Breast epithelium (tissue), 4 donors: ENCODE measurements around the gene CTNNAL1. TPM values are rescaled to one million over a fixed set of nuclear protein-coding genes. Genes with fewer than 3 reads are reported as not detected.

Experiments used
- DNase-seq, 2 donors: peaks; one replicate each; pipeline ENCODE4 v3.0.0-alpha.2; 2019; ENCODE audit warnings: low spot score in 2 of 2
- H3K27ac ChIP-seq, 2 donors: fragments of 200-600 bp; sonication (generic) in 1 of 2; one replicate each; pipeline ENCODE4 v1.5.1; 2016 to 2019; ENCODE audit warnings: mild to moderate bottlenecking in 1 of 2
- H3K27me3 ChIP-seq, 2 donors: fragments of 200-600 bp; sonication (generic) in 1 of 2; one replicate each; pipeline versions ENCODE4 v1.5.1 to v1.6.0; 2017 to 2019; ENCODE audit warnings: control low read depth in 1 of 2, mild to moderate bottlenecking in 1 of 2
- H3K36me3 ChIP-seq: fragments of 200-600 bp; one replicate; pipeline ENCODE4 v1.5.1; 2019
- H3K4me1 ChIP-seq, 2 donors: fragments of 200-600 bp; sonication (generic); one replicate each; pipeline ENCODE4 v1.5.1; 2016 to 2019; ENCODE audit warnings: control low read depth in 1 of 2
- H3K4me3 ChIP-seq, 3 donors: fragments of 200-600 bp; sonication (generic); 1 replicate in 2 of 3; 2 replicates in 1 of 3; pipeline ENCODE4 v1.5.1; 2016 to 2019; ENCODE audit warnings: mild to moderate bottlenecking in 3 of 3, moderate library complexity in 2 of 3
- H3K9me3 ChIP-seq, 2 donors: fragments of 200-600 bp; sonication (generic) in 1 of 2; one replicate each; pipeline ENCODE4 v1.5.1; 2016 to 2019; ENCODE audit warnings: control low read depth in 1 of 2
- POLR2A ChIP-seq: fragments of 450-650 bp; IDR thresholded peaks from one replicate; pipeline ENCODE4 v1.6.1; 2016; ENCODE audit warnings: antibody characterized with exemption, mild to moderate bottlenecking, moderate library complexity
- POLR2AphosphoS5 ChIP-seq, 3 donors: sonication (generic); formaldehyde crosslinking; IDR thresholded peaks; one replicate each; pipeline ENCODE4 v1.6.1; 2017; ENCODE audit warnings: antibody characterized with exemption in 3 of 3
- intact Hi-C: fragments of 100-400 bp; cut with DNase I; formaldehyde crosslinking; loops from one replicate; pipeline ENCODE4 v1.15.1; 2023; ENCODE audit warnings: low total_unique reads
- total RNA-seq, 3 donors: library from RNA; depleted of rRNA; stranded (reverse); fragments of >200 nt; gene quantifications; one replicate each; pipeline ENCODE4 v1.1.0, GENCODE V29; 2016
- TF ChIP-seq, protein P1 (sequence below), 3 donors: fragments of 450-650 bp; IDR thresholded peaks; one replicate each; pipeline ENCODE4 v1.5.1; 2016 to 2017; ENCODE audit warnings: antibody characterized with exemption in 3 of 3, mild to moderate bottlenecking in 3 of 3, moderate library complexity in 3 of 3

The CTNNAL1 gene
- total RNA-seq, 3 donors from 2014 or later, result 25.0 to 29.2 (median 25.6) TPM

DNA sequence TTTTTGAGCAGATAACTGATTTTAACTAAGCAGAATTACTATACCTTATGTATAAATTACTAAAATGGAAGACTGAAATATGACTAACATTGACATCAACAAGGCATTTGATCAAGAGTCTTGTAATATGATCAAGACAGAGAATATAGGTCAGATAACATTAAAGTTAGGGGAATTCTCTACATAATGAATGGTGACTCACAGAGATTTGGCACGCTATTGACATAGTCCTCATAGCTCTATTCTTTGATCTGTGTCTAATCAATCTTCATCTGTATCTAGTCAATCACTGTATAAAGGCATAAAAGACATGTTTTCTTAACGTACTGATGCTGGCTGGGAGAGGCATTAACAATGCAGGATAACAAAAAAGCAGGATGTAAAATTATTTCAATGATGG is 61.7 kb downstream of the CTNNAL1 start:
- Histone ChIP-seq H3K36me3 (no peaks in the 10 kb centered on the region), H3K4me3 (no peak overlapping the region), H3K9me3 (no peaks in the 10 kb centered on the region), H3K4me1 (no peaks in the 10 kb centered on the region), H3K27ac (no peak overlapping the region), H3K27me3 (no peaks in the 10 kb centered on the region)
- TF ChIP-seq POLR2A (no peak), POLR2AphosphoS5 (IDR thresholded peaks at IDR 0.05) (no peak)
- TF ChIP-seq, protein P1, sequence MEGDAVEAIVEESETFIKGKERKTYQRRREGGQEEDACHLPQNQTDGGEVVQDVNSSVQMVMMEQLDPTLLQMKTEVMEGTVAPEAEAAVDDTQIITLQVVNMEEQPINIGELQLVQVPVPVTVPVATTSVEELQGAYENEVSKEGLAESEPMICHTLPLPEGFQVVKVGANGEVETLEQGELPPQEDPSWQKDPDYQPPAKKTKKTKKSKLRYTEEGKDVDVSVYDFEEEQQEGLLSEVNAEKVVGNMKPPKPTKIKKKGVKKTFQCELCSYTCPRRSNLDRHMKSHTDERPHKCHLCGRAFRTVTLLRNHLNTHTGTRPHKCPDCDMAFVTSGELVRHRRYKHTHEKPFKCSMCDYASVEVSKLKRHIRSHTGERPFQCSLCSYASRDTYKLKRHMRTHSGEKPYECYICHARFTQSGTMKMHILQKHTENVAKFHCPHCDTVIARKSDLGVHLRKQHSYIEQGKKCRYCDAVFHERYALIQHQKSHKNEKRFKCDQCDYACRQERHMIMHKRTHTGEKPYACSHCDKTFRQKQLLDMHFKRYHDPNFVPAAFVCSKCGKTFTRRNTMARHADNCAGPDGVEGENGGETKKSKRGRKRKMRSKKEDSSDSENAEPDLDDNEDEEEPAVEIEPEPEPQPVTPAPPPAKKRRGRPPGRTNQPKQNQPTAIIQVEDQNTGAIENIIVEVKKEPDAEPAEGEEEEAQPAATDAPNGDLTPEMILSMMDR (IDR thresholded peaks at IDR 0.05), result no peak
- no peak for DNase-seq
- intact Hi-C loops, result no loop called here

DNA sequence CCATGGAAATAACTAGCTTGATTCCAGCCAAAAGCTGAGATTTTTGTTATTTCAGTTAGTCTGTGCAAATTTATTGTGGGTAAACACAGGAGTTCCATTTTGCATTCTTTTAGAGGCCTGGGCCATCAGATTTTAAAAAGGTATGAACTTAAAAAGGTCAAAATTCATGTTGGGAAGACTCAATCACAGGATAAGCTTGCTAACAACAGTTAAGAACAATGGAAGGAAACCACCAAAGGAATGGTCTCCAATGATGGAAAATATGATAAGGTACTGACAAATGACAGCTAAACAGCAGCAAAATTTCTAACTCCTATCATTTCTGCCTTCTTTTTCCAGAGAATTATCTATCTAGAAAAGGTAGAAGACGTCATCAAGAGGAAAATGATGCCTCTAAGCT is 63.1 kb downstream of the CTNNAL1 start:
- no peak for DNase-seq
- H3K4me1 ChIP-seq, result no peaks in the 10 kb centered on the region
- no peaks in the 10 kb centered on the region for H3K36me3 ChIP-seq
- H3K27ac ChIP-seq, result no peak overlapping the region
- no peak overlapping the region for H3K4me3 ChIP-seq
- no peaks in the 10 kb centered on the region for H3K27me3 ChIP-seq
- intact Hi-C loops, result no loop called here
- no peaks in the 10 kb centered on the region for H3K9me3 ChIP-seq
- no peak for TF ChIP-seq POLR2A
- TF ChIP-seq, protein P1 (IDR thresholded peaks at IDR 0.05), result no peak
- TF ChIP-seq POLR2AphosphoS5 (IDR thresholded peaks at IDR 0.05), result no peak

DNA sequence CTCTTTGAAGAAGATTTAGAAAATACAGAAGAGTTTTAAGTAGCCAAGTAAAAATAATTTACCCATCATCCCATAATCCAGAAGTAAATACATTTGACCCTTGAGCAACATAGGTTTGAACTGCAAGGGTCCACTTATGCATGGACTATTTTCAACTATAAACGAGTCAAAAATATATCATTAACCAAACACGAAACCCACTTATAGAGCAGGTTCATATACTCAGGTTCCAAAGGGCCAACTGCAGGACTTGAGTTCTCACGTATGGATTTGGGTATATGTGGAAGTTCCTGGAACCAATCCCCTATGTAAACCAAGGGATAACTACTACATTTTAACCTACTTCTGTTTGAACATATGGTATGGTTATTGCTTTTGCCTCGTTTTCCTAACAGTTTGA is 73.3 kb downstream of the CTNNAL1 start:
- TF ChIP-seq POLR2AphosphoS5 (IDR thresholded peaks at IDR 0.05) (no peak), POLR2A (no peak)
- TF ChIP-seq, protein P1 (IDR thresholded peaks at IDR 0.05), result no peak
- no peak for DNase-seq
- H3K27me3 ChIP-seq, result no peaks in the 10 kb centered on the region
- no peak overlapping the region for H3K4me3 ChIP-seq
- H3K4me1 ChIP-seq, result no peaks in the 10 kb centered on the region
- no peaks in the 10 kb centered on the region for H3K36me3 ChIP-seq
- no peaks in the 10 kb centered on the region for H3K9me3 ChIP-seq
- intact Hi-C loops, result no loop called here
- no peak overlapping the region for H3K27ac ChIP-seq

DNA sequence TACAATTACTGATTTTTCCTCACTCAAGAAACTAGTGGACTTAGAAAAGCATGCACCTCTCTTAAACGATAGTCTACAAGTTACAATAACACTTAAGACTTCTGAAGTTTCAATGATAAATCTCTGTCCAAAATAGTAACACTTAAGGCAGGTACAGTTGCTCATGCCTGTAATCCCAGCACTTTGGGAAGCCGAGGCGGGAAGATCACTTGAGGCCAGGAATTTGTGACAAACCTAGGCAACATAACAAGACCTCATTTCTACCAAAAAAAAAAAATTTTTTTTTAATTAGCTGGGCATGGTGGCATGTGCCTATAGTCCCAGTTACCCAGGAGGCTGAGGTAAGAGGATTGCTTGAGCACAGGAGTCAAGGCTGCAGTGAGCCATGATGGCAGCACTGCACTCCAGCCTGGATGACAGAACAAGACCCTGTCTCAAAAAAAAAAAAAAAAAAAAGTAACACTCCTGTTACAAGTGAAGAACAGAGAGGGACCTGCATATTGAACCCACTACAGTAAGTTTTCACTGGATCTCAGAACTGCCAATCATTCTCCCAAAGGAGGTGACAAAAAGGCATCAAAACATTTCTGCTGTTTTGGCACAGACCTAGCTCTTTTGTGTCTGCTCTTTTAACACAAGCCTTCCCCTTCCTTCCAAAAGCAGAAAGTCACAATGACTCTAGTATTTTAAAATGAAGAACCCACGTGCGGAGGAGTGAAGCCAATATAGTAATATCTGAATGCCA is 75.6 kb downstream of the CTNNAL1 start:
- Histone ChIP-seq H3K27ac (no peak overlapping the region), H3K36me3 (no peaks in the 10 kb centered on the region), H3K9me3 (no peaks in the 10 kb centered on the region), H3K27me3 (no peaks in the 10 kb centered on the region), H3K4me3 (no peak overlapping the region), H3K4me1 (peaks cover 0 to 5% of the 10 kb centered on the region in 2 donors)
- TF ChIP-seq, protein P1 (IDR thresholded peaks at IDR 0.05), result no peak
- TF ChIP-seq POLR2A (no peak), POLR2AphosphoS5 (IDR thresholded peaks at IDR 0.05) (no peak)
- DNase-seq, result no peak
- intact Hi-C loops, result no loop called here

DNA sequence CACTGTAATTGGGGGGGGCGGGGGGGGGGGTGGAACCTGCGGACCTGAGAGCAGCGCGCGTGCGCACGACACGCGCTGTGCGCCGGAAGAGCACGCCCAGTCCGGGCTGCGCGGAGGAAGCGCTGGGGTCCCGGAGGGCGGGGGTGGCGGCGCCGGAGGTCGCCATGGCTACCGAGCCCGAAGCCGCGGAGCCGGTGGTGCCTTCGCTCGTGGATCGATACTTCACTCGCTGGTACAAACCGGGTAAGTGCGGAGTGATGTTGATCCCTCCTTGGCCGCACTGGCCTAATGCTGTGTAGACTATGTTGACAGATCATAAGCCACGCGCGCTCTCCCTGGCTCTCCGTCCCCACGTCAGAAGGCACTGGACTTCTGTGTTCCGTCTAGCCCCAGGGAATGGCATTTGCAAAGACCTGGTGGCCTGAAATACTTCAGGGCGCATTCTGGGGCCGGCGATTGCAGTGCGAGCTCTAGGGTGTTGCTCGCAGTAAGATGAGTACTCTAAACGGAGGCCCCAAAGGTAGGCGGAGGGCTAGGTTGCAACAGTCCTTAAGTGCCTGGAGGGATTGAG is 78.9 kb downstream of the CTNNAL1 start, which contains the start of gene ABITRAM:
Gene ABITRAM, plus strand, starts transcription at position 78 of the 571 bp plus-strand sequence. Its CDS starts 87 bp downstream, at position 165.
- Histone ChIP-seq H3K36me3 (no peaks in the 10 kb centered on the region), H3K9me3 (no peaks in the 10 kb centered on the region), H3K4me1 (peaks cover 0 to 10% of the 10 kb centered on the region in 2 donors), H3K4me3 (peak within 1 kb of the TSS; percentile 75 to 85 (median 83)), H3K27ac (peak within 1 kb of the TSS; percentile 95), H3K27me3 (no peaks in the 10 kb centered on the region)
- intact Hi-C loops, result loop anchor here (5.0 kb wide), 1 partner anchor 382 kb away; no protein-coding TSS in a partner anchor
- DNase-seq, result peak in 1 of 2 donors; percentile 55
- TF ChIP-seq POLR2A, result no peak
- TF ChIP-seq POLR2AphosphoS5 (IDR thresholded peaks at IDR 0.05), result peak in 2 of 3 donors; percentile 7
